Liver (tissue), 9 donors: ENCODE data around the gene TUBGCP6. TPM values are rescaled to one million over a fixed set of nuclear protein-coding genes. Genes with fewer than 3 reads are reported as not detected.

Source experiments
- DNase-seq: peaks from one replicate; pipeline ENCODE4 v3.0.0-alpha.2; 2017; ENCODE audit warnings: low spot score
- H3K27ac ChIP-seq, 2 donors: one replicate each; pipeline ENCODE4 v1.7.0; 2013; ENCODE audit warnings: inconsistent platforms in 2 of 2, low read length in 2 of 2, control low read depth in 1 of 2, low read depth in 1 of 2, mild to moderate bottlenecking in 1 of 2
- H3K27me3 ChIP-seq, 4 donors: one replicate each; pipeline versions ENCODE4 v1.6.1 to v1.7.0; 2013; ENCODE audit warnings: low read length in 3 of 4, inconsistent platforms in 1 of 4, mild to moderate bottlenecking in 1 of 4, moderate library complexity in 1 of 4; ENCODE audit not compliant: control insufficient read depth in 4 of 4, insufficient read depth in 4 of 4
- H3K36me3 ChIP-seq, 4 donors: one replicate each; pipeline versions ENCODE4 v1.6.1 to v1.7.0; 2013; ENCODE audit warnings: low read length in 3 of 4, mild to moderate bottlenecking in 3 of 4, low read depth in 1 of 4, moderate library complexity in 1 of 4; ENCODE audit not compliant: control insufficient read depth in 4 of 4, insufficient read depth in 3 of 4
- H3K4me1 ChIP-seq, 4 donors: one replicate each; pipeline versions ENCODE4 v1.6.1 to v1.7.0; 2013; ENCODE audit warnings: low read length in 3 of 4, mild to moderate bottlenecking in 3 of 4, moderate library complexity in 1 of 4; ENCODE audit not compliant: control insufficient read depth in 4 of 4, insufficient read depth in 4 of 4
- H3K4me3 ChIP-seq, 3 donors: one replicate each; pipeline versions ENCODE4 v1.6.1 to v1.7.0; 2013; ENCODE audit warnings: low read length in 3 of 3, control low read depth in 1 of 3, low read depth in 1 of 3, mild to moderate bottlenecking in 1 of 3
- H3K9ac ChIP-seq, 2 donors: one replicate each; pipeline ENCODE4 v1.7.0; 2013; ENCODE audit warnings: low read length in 2 of 2, mild to moderate bottlenecking in 2 of 2, moderate library complexity in 2 of 2, control low read depth in 1 of 2, low read depth in 1 of 2
- H3K9me3 ChIP-seq, 4 donors: one replicate each; pipeline versions ENCODE4 v1.6.1 to v1.7.0; 2013; ENCODE audit warnings: low read length in 3 of 4; ENCODE audit not compliant: control insufficient read depth in 4 of 4
- ATF3 ChIP-seq: IDR thresholded peaks from 2 replicates; pipeline ENCODE4 v1.6.1; 2016; ENCODE audit warnings: antibody characterized with exemption
- CTCF ChIP-seq: fragments of 150-350 bp; IDR thresholded peaks from 2 replicates; pipeline ENCODE4 v1.5.1; 2017; ENCODE audit warnings: improper control_type of control experiment, low read depth, low read length; ENCODE audit not compliant: missing input control
- EGR1 ChIP-seq, 2 donors: IDR thresholded peaks; 2 replicates each; pipeline ENCODE4 v1.6.1; 2016 to 2018; ENCODE audit warnings: antibody characterized with exemption in 2 of 2, low read depth in 2 of 2
- FOXA2 ChIP-seq: IDR thresholded peaks from 2 replicates; pipeline ENCODE4 v1.6.1; 2016; ENCODE audit warnings: antibody characterized with exemption
- GABPA ChIP-seq, 2 donors: IDR thresholded peaks in 1 of 2; conservative IDR thresholded peaks in 1 of 2; 2 replicates each; pipeline ENCODE4 v1.6.1; 2016; ENCODE audit warnings: antibody characterized with exemption in 2 of 2, mild to moderate bottlenecking in 1 of 2, moderate library complexity in 1 of 2
- HNF4A ChIP-seq, 2 donors: conservative IDR thresholded peaks; 2 replicates each; pipeline ENCODE4 v1.6.1; 2016; ENCODE audit warnings: antibody characterized with exemption in 2 of 2, mild to moderate bottlenecking in 2 of 2
- HNF4G ChIP-seq: IDR thresholded peaks from 2 replicates; pipeline ENCODE4 v1.6.1; 2016; ENCODE audit warnings: antibody characterized with exemption
- MAX ChIP-seq: IDR thresholded peaks from 2 replicates; pipeline ENCODE4 v1.6.1; 2016; ENCODE audit warnings: antibody characterized with exemption
- NR2F2 ChIP-seq: IDR thresholded peaks from 2 replicates; pipeline ENCODE4 v1.6.1; 2016; ENCODE audit warnings: antibody characterized with exemption
- RAD21 ChIP-seq, 2 donors: IDR thresholded peaks; 2 replicates each; pipeline ENCODE4 v1.6.1; 2016; ENCODE audit warnings: antibody characterized with exemption in 2 of 2, mild to moderate bottlenecking in 2 of 2
- REST ChIP-seq: IDR thresholded peaks from 2 replicates; pipeline ENCODE4 v1.6.1; 2016; ENCODE audit warnings: antibody characterized with exemption, mild to moderate bottlenecking
- RXRA ChIP-seq, 2 donors: IDR thresholded peaks; 2 replicates each; pipeline ENCODE4 v1.6.1; 2017 to 2018; ENCODE audit warnings: antibody characterized with exemption in 2 of 2, mild to moderate bottlenecking in 1 of 2
- SP1 ChIP-seq: IDR thresholded peaks from 2 replicates; pipeline ENCODE4 v1.6.1; 2018; ENCODE audit warnings: antibody characterized with exemption, mild to moderate bottlenecking
- TAF1 ChIP-seq: conservative IDR thresholded peaks from 2 replicates; pipeline ENCODE4 v1.6.1; 2016; ENCODE audit warnings: antibody characterized with exemption, mild to moderate bottlenecking
- YY1 ChIP-seq: IDR thresholded peaks from 2 replicates; pipeline ENCODE4 v1.6.1; 2016; ENCODE audit warnings: antibody characterized with exemption, mild to moderate bottlenecking
- ZBTB33 ChIP-seq: IDR thresholded peaks from 2 replicates; pipeline ENCODE4 v1.6.1; 2016; ENCODE audit warnings: antibody characterized with exemption
- WGBS: extraction: QIAGEN DNeasy Blood & Tissue Kit; methylation state at CpG from one replicate; pipeline ENCODE4 v1.1.7; 2013; 5-methylcytosine and 5-hydroxymethylcytosine counted together
- polyA plus RNA-seq, 2 donors: library from polyadenylated mRNA; stranded (reverse) in 1 of 2; unstranded in 1 of 2; fragments of 200-250 nt in 1 of 2; fragments of >200 nt in 1 of 2; fragmentation: Nextera tagmentation in 1 of 2; extraction: Ambion mirVana in 1 of 2; gene quantifications; one replicate each; pipeline versions ENCODE4 v1.2.1 to v1.2.3, GENCODE V29; 2013 to 2015
- total RNA-seq, 2 donors: library from RNA; depleted of rRNA; stranded (reverse); fragments of >200 nt; gene quantifications; one replicate each; pipeline ENCODE4 v1.2.3, GENCODE V29; 2014
- donor health status: healthy.
- donor health status: healthy.
- donor health status: healthy.
- donor health status: healthy.
- donor health status: healthy.

Gene TUBGCP6
- total and polyA plus RNA-seq, 4 donors: 9.3 to 31.7 (median 16.4) TPM

GRCh38 chr22:50209893-50210292 lies 34.9 kb downstream of the TUBGCP6 start:
- Histone ChIP-seq H3K4me3 (no peak overlapping the region), H3K27ac (no peak overlapping the region), H3K9me3 (no peaks in the 10 kb centered on the region), H3K9ac (no peak overlapping the region), H3K27me3 (no peaks in the 10 kb centered on the region), H3K4me1 (peaks cover 4 to 56% (median 38%) of the 10 kb centered on the region in 4 donors), H3K36me3 (peaks cover 18 to 52% (median 27%) of the 10 kb centered on the region in 4 donors)
- TF ChIP-seq RAD21 (IDR thresholded peaks at IDR 0.05) (peak; percentile 77 to 88), HNF4A (conservative IDR thresholded peaks at IDR 0.05) (no peak), CTCF (peak; percentile 76)
- whole genome bisulfite sequencing: 63% methylated on average over 20 of the region's 20 CpGs
- peak; percentile 67 for DNase-seq

GRCh38 chr22:50208939-50209892 lies 35.6 kb downstream of the TUBGCP6 start:
- Histone ChIP-seq H3K9ac (no peak overlapping the region), H3K36me3 (peaks cover 15 to 47% (median 26%) of the 10 kb centered on the region in 4 donors), H3K9me3 (no peaks in the 10 kb centered on the region), H3K4me1 (peaks cover 5 to 63% (median 43%) of the 10 kb centered on the region in 4 donors), H3K4me3 (no peak overlapping the region), H3K27ac (no peak overlapping the region), H3K27me3 (no peaks in the 10 kb centered on the region)
- TF ChIP-seq ATF3 (no peak), HNF4A (conservative IDR thresholded peaks at IDR 0.05) (no peak), FOXA2 (no peak), SP1 (no peak), RAD21 (IDR thresholded peaks at IDR 0.05) (no peak), ZBTB33 (no peak), NR2F2 (no peak)
- no peak for DNase-seq
- WGBS: 73% methylated on average over 31 of the region's 31 CpGs

- Histone ChIP-seq H3K4me3 (no peak overlapping the region), H3K9ac (no peak overlapping the region), H3K9me3 (no peaks in the 10 kb centered on the region), H3K27ac (no peak overlapping the region), H3K36me3 (peaks cover 15 to 43% (median 23%) of the 10 kb centered on the region in 4 donors), H3K4me1 (peaks cover 8 to 70% (median 50%) of the 10 kb centered on the region in 4 donors), H3K27me3 (no peaks in the 10 kb centered on the region)
- DNase-seq: no peak
- TF ChIP-seq MAX: no peak
- TF ChIP-seq EGR1 (IDR thresholded peaks at IDR 0.05; ENCODE audit: low read depth in 2 of 2): no peak
- TF ChIP-seq REST: no peak
- TF ChIP-seq NR2F2: no peak
- TF ChIP-seq RAD21 (IDR thresholded peaks at IDR 0.05): no peak
- no peak for TF ChIP-seq ATF3
- TF ChIP-seq SP1: no peak
- TF ChIP-seq YY1: no peak
- TF ChIP-seq TAF1: no peak
- TF ChIP-seq RXRA (IDR thresholded peaks at IDR 0.05): no peak
- TF ChIP-seq HNF4G: no peak
- no peak for TF ChIP-seq GABPA (IDR thresholded peaks at IDR 0.05 in 1 of 2, conservative IDR thresholded peaks at IDR 0.05 in 1 of 2)
- WGBS: 88% methylated on average over 22 of the region's 22 CpGs
These were observed 36.3 kb downstream of the TUBGCP6 start for GRCh38 chr22:50208430-50208938.
